Common myeloid progenitor, CD34-positive (primary cell): ENCODE data around the gene AGAP2.

ENCODE experiments used
- CTCF ChIA-PET: fragments of 350-600 bp; sonication (Branson Sonifier 250); formaldehyde crosslinking; loops from one replicate; lab custom pipeline; 2021; ENCODE audit warnings: antibody characterized with exemption; lab: Charles Lee
- POLR2A ChIA-PET: fragments of 350-600 bp; sonication (Branson Sonifier 250); formaldehyde crosslinking; loops from one replicate; lab custom pipeline; 2021; ENCODE audit warnings: antibody characterized with exemption; lab: Charles Lee
- DNase-seq, 3 donors: peaks; one replicate each; pipeline versions ENCODE4 v3.0.0 to v3.0.0-alpha.2; 2013
- H3K27ac ChIP-seq, 2 experiments: 1 replicate in 1 of 2; 2 replicates in 1 of 2; pipeline ENCODE4 v1.7.0; 2013; ENCODE audit warnings: inconsistent platforms in 2 of 2, low read length in 2 of 2, mild to moderate bottlenecking in 2 of 2, low read depth in 1 of 2, moderate library complexity in 1 of 2; ENCODE audit not compliant: severe bottlenecking in 2 of 2, insufficient read depth in 1 of 2, poor library complexity in 1 of 2
- H3K27me3 ChIP-seq, 5 experiments: replicated peaks in 2 of 5; 1 replicate in 3 of 5; 2 replicates in 2 of 5; pipeline versions ENCODE4 v1.6.1 to v1.7.0; 2013; ENCODE audit warnings: low read length in 4 of 5, mild to moderate bottlenecking in 2 of 5, moderate library complexity in 2 of 5, inconsistent platforms in 1 of 5; ENCODE audit not compliant: insufficient read depth in 5 of 5, control insufficient read depth in 4 of 5
- H3K36me3 ChIP-seq, 4 experiments: 1 replicate in 2 of 4; 2 replicates in 2 of 4; pipeline versions ENCODE4 v1.6.1 to v1.7.0; 2013; ENCODE audit warnings: low read length in 3 of 4, control low read depth in 1 of 4, mild to moderate bottlenecking in 1 of 4; ENCODE audit not compliant: control insufficient read depth in 4 of 4, insufficient read depth in 4 of 4
- H3K4me1 ChIP-seq, 4 experiments: 1 replicate in 3 of 4; 2 replicates in 1 of 4; pipeline versions ENCODE4 v1.6.1 to v1.7.1; 2013; ENCODE audit warnings: low read length in 3 of 4, mild to moderate bottlenecking in 3 of 4, control low read depth in 1 of 4, inconsistent platforms in 1 of 4, moderate library complexity in 1 of 4; ENCODE audit not compliant: control insufficient read depth in 4 of 4, insufficient read depth in 4 of 4; ENCODE audit errors: control extremely low read depth in 1 of 4
- H3K4me3 ChIP-seq, 7 experiments: 1 replicate in 4 of 7; 2 replicates in 3 of 7; pipeline versions ENCODE4 v1.5.1 to v1.7.0; 2013; ENCODE audit warnings: mild to moderate bottlenecking in 7 of 7, low read length in 6 of 7, moderate library complexity in 6 of 7, inconsistent platforms in 2 of 7, low read depth in 2 of 7, control low read depth in 1 of 7; ENCODE audit not compliant: insufficient read depth in 4 of 7, control insufficient read depth in 1 of 7; ENCODE audit errors: extremely low read depth in 1 of 7
- H3K9me3 ChIP-seq, 5 experiments: 1 replicate in 4 of 5; 2 replicates in 1 of 5; pipeline versions ENCODE4 v1.6.1 to v1.7.1; 2013; ENCODE audit warnings: low read length in 4 of 5, mild to moderate bottlenecking in 2 of 5, inconsistent platforms in 1 of 5, low read depth in 1 of 5, moderate library complexity in 1 of 5; ENCODE audit not compliant: control insufficient read depth in 4 of 5, insufficient read depth in 2 of 5; ENCODE audit errors: control extremely low read depth in 1 of 5
- WGBS: methylation state at CpG from one replicate; pipeline ENCODE4 v1.1.5; 2013; ENCODE audit not compliant: insufficient coverage; 5-methylcytosine and 5-hydroxymethylcytosine counted together

Gene AGAP2

DNA sequence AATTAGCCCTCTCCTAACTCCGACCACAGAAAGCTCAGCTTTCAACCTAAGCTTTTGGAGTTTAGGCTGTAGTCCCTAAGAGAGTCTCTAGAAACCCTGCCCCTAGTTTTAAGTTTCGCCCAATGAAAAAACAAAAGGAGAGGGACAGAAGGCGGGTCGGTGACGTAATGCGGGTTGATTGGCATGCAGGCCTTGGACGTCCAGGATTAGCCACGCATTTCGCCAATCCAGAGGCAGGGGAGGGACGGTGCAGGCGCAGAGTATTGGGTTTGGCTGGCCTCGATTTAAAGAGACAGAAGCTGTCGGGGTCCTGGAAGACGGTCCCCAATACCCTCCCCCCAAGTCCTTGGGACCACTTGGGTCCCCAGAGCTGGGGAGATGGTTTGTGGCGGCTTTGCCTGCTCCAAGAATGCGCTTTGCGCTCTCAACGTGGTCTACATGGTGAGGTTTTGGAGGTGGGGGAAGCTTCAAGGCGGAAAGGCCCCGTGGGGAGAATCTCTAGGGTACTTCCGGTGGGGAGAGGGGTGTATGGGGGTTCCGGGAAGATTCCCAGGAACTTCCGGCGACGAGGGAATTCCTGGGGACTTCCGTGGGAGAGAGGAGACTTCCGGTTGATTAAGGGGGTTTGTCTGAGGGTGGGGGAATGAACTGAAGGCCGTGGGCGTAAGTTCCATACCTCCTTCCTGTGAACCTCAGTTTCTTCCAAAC lies 6.4 kb upstream of the AGAP2 start, which contains the start of gene TSPAN31:
Gene TSPAN31 (plus strand): TSS at position 263 of the 708 bp plus-strand sequence. CDS start 116 bp downstream, at position 379.
- peaks cover 0 to 34% (median 27%) of the 10 kb centered on the region in 4 experiments for H3K36me3 ChIP-seq
- peak; percentile 99 for DNase-seq
- peak within 1 kb of the TSS; percentile 95 to 98 for H3K27ac ChIP-seq
- CTCF ChIA-PET, result interaction anchor here (0.9 to 2.9 kb wide), 8 partner anchors 9 to 38 kb away, joined by 3 to 11 read pairs (median 4); partner anchors contain the start of gene TSFM
- H3K27me3 ChIP-seq, result no peaks in the 10 kb centered on the region
- under 1% methylated on average over 19 of the region's 29 CpGs for WGBS
- POLR2A ChIA-PET, result interaction anchor here (1.0 kb wide), 1 partner anchor 14 kb away, joined by 3 read pairs; no protein-coding TSS in a partner anchor
- H3K4me1 ChIP-seq, result peaks cover 18 to 48% (median 42%) of the 10 kb centered on the region in 4 experiments
- peak within 1 kb of the TSS; percentile 79 to 99 (median 86) for H3K4me3 ChIP-seq
- H3K9me3 ChIP-seq, result no peaks in the 10 kb centered on the region

DNA sequence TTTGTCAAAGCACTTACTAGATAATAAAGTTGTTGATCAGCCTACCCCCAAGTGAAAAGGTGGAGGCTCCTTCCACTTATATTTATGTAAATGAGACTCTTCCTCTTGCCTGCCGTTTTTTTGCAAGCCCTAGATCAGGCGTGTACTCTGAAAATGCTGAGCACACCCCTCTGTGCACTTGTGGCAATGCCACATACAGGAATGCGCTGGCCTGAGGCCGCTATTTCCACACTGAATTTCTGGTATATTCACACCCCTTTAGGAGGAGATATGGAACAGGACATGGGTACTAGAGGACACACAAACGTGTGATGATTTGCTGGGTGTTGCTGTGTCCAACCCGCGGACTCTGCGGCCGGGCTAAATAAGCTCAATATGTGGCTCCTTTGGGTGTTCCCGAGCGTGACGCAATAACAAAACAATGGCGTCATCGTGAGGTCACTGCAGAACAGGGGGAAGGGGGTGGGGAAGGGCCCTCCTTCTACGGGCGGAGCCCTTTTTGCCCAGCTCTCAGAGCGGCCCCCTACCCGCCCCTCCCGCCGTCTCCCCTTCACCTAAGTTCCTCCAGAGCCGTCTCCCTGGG lies 5.7 kb upstream of the AGAP2 start:
- DNase-seq, result peak; percentile 91 to 94 (median 94)
- Histone ChIP-seq H3K27ac (peak overlapping the region; percentile 95 to 98), H3K36me3 (peaks cover 0 to 36% (median 24%) of the 10 kb centered on the region in 4 experiments), H3K27me3 (no peaks in the 10 kb centered on the region), H3K9me3 (no peaks in the 10 kb centered on the region), H3K4me3 (peak overlapping the region; percentile 79 to 99 (median 86)), H3K4me1 (peaks cover 18 to 54% (median 48%) of the 10 kb centered on the region in 4 experiments)
- POLR2A ChIA-PET, result interaction anchor here (1.0 kb wide), 1 partner anchor 15 kb away, joined by 3 read pairs; no protein-coding TSS in a partner anchor
- CTCF ChIA-PET, result interaction anchor here (0.9 to 2.9 kb wide), 8 partner anchors 9 to 39 kb away, joined by 3 to 11 read pairs (median 4); partner anchors contain the start of gene TSFM
- WGBS, result 5% methylated on average over 19 of the region's 21 CpGs

DNA sequence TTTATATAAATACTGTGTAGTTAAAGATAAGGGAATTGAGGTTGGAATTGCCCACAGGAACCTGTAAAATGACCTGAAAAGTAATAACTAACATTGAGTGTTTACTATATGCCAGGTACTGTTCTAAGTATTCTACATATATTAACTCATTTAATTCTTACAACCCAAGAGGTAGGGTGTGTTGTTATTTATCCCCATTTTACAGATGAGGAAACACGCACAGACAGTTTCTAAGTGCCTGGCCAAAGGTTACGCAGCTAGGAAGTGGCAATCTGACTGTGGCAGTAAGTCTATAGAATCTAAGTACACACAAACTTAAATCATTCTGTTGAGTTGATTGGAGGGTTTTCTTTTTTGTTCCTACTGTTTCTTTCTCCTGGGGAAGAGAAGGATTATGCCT lies 5.2 kb upstream of the AGAP2 start:
- Histone ChIP-seq H3K9me3 (no peaks in the 10 kb centered on the region), H3K4me1 (peaks cover 18 to 59% (median 52%) of the 10 kb centered on the region in 4 experiments), H3K4me3 (peak overlapping the region in 5 of 7 experiments; percentile 79 to 99 (median 86)), H3K27me3 (no peaks in the 10 kb centered on the region), H3K36me3 (peaks cover 0 to 35% (median 19%) of the 10 kb centered on the region in 4 experiments), H3K27ac (peak overlapping the region; percentile 95 to 98)
- DNase-seq, result peak in 1 of 3 donors; percentile 35
- POLR2A ChIA-PET, result interaction anchor here (1.0 kb wide), 1 partner anchor 16 kb away, joined by 3 read pairs; no protein-coding TSS in a partner anchor
- CTCF ChIA-PET, result interaction anchor here (0.6 to 2.9 kb wide), 3 partner anchors 9 to 36 kb away, joined by 3 to 11 read pairs (median 6); no protein-coding TSS in a partner anchor
- WGBS, result no CpG with 5 or more reads among the region's 2 CpGs

DNA sequence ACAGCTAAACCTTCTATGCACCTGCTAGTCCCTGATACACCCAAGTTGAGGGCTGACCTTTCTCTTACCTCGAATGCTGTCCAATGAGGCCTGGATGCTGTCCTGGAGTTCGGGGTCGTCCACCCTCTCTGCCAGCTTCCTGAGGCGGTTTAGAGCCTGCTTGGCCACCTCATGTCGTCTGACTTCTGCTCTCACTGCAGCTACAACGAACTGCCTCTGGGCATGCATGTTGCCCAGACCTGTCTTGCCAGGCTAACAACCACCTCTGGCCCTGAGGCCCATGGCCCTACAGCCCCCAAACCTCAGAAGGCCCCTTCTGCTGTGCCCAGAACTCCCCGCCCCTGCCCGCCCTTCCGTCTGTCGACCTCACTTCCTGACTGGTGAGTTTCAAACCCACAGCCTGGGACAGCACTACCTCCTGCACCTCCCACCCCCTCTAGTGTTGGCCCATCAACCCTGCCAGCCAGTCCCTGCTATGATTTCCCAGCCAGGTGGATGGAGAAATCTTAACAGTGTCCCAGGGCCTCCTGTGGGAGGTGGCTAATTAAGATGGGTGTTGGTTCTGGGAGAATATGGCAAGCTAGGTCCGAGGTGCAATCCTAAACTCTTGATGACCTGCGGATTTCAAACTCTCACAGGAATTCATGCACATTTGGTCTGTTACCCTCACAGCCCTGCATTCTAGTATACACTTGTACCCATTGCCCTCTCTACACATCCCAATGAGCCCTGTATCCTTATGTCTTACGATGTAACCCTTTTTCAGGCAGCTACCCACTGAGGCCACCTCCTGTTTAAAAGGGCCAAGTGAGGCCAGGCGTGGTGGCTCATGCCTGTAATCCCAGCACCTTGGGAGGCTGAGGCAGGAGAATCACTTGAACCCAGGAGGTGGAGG lies 3.5 kb upstream of the AGAP2 start:
- Histone ChIP-seq H3K4me3 (peak overlapping the region; percentile 31 to 87 (median 72)), H3K9me3 (no peaks in the 10 kb centered on the region), H3K27me3 (no peaks in the 10 kb centered on the region), H3K4me1 (peaks cover 18 to 59% (median 52%) of the 10 kb centered on the region in 4 experiments), H3K36me3 (peaks cover 0 to 30% (median 12%) of the 10 kb centered on the region in 4 experiments), H3K27ac (peak overlapping the region; percentile 65 to 85)
- ChIA-PET POLR2A (interaction anchor here (0.6 to 1.1 kb wide), 5 partner anchors 8 to 439 kb away, joined by 3 to 5 read pairs (median 4); partner anchors contain the start of gene CDK4), CTCF (interaction anchor here (1.0 to 2.6 kb wide), 13 partner anchors 8 to 160 kb away, joined by 3 to 11 read pairs (median 6); partner anchors contain the start of gene CYP27B1)
- peak; percentile 83 to 90 (median 87) for DNase-seq
- 14% methylated on average over 13 of the region's 14 CpGs for WGBS

DNA sequence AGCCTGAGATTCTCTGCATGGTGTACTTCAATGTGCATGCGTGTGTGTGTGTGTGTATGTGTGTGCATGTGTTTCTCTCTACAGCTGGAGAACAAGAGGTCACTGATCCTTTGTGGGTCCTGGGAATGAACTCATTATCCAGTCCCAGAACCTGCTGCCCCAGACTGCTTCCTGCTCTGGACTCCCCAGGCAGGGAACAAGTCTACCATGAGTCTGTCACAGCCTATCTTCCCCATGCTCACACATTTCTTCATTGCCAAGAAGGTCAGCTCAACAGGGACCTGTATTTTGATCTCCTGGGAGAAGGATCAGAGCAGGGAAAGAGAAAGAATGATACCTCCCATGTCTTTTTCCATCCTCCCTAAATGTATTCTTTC lies 2.9 kb upstream of the AGAP2 start:
- POLR2A ChIA-PET, result interaction anchor here (0.5 to 1.6 kb wide), 6 partner anchors 9 to 223 kb away, joined by 3 to 7 read pairs (median 4); partner anchors contain the start of gene CDK4
- CTCF ChIA-PET, result interaction anchor here (0.8 to 2.6 kb wide), 15 partner anchors 9 to 159 kb away, joined by 3 to 11 read pairs (median 4); partner anchors contain the start of genes CYP27B1 and OS9
- no peak for DNase-seq
- no peaks in the 10 kb centered on the region for H3K27me3 ChIP-seq
- H3K36me3 ChIP-seq, result peaks cover 0 to 30% (median 11%) of the 10 kb centered on the region in 4 experiments
- peaks cover 18 to 59% (median 52%) of the 10 kb centered on the region in 4 experiments for H3K4me1 ChIP-seq
- peak overlapping the region; percentile 65 to 85 for H3K27ac ChIP-seq
- H3K9me3 ChIP-seq, result no peaks in the 10 kb centered on the region
- no CpG with 5 or more reads among the region's 1 CpG for WGBS
- H3K4me3 ChIP-seq, result peak overlapping the region; percentile 31 to 87 (median 72)
